K562 (cell line): ENCODE measurements around the gene TTC28. TPM values are rescaled to one million over a fixed set of nuclear protein-coding genes. Genes with fewer than 3 reads are reported as not detected.

Source experiments
- IRF2 ChIP-seq: sonication (generic); formaldehyde crosslinking; IDR thresholded peaks from 2 replicates; pipeline ENCODE4 v1.8.1; 2022; ENCODE audit warnings: mild to moderate bottlenecking, missing genetic modification reagents
- JUN ChIP-seq, 2 experiments: sonication (generic) in 1 of 2; formaldehyde crosslinking in 1 of 2; IDR thresholded peaks; 2 replicates each; pipeline versions ENCODE4 v1.6.1 to v1.8.0; 2012 to 2022; ENCODE audit warnings: borderline replicate concordance in 2 of 2, mild to moderate bottlenecking in 2 of 2, improper control_type of control experiment in 1 of 2, low read depth in 1 of 2, low read length in 1 of 2, missing genetic modification reagents in 1 of 2
- ZFPM2 ChIP-seq: fragments of 250-450 bp; sonication (Bioruptor Pico); IDR thresholded peaks from 2 replicates; pipeline ENCODE4 v1.5.1; 2022; ENCODE audit warnings: mild to moderate bottlenecking
- ZNF354B ChIP-seq: fragments of 250-450 bp; sonication (Bioruptor Pico); IDR thresholded peaks from 2 replicates; pipeline ENCODE4 v1.4.0; 2020
- ZNF644 ChIP-seq: fragments of 200-800 bp; sonication (Bioruptor generic); IDR thresholded peaks from 2 replicates; pipeline ENCODE4 v1.6.1; 2016; ENCODE audit warnings: low read depth, missing genetic modification characterization, missing compliant biosample characterization
- polyA plus RNA-seq, 8 experiments: library from polyadenylated mRNA; depleted of rRNA in 4 of 8; stranded (reverse) in 5 of 8; unstranded in 3 of 8; fragments of >200 nt; fragmentation: Nextera tagmentation in 2 of 8; fragmentation: Illumina TruSeq in 1 of 8; extraction: Ambion mirVana in 2 of 8; extraction: Trizol in 1 of 8; gene quantifications; 2 replicates each; pipeline versions ENCODE4 v1.2.1 to v1.2.3, GENCODE V29; 2011 to 2014; ENCODE audit warnings: inconsistent platforms in 1 of 8, missing spikeins in 1 of 8
- total RNA-seq, 7 experiments: library from RNA; depleted of rRNA in 6 of 7; stranded (reverse); fragments of >200 nt in 6 of 7; fragmentation: Illumina TruSeq in 2 of 7; extraction: Trizol in 2 of 7; gene quantifications; 2 replicates each; pipeline versions ENCODE4 v1.2.1 to v1.2.3, GENCODE V29; 2011 to 2021; ENCODE audit warnings: low replicate concordance in 1 of 7
- TF ChIP-seq, protein P1 (sequence below): IDR thresholded peaks from 2 replicates; pipeline ENCODE4 v1.6.1; 2014; ENCODE audit warnings: antibody characterized with exemption
- TF ChIP-seq, protein P2 (sequence below), 2 experiments: IDR thresholded peaks; 2 replicates each; pipeline ENCODE4 v1.6.1; 2011; ENCODE audit warnings: borderline replicate concordance in 1 of 2, control low read depth in 1 of 2, low read depth in 1 of 2, low read length in 1 of 2, mild to moderate bottlenecking in 1 of 2, mixed read lengths in 1 of 2, moderate library complexity in 1 of 2; ENCODE audit not compliant: insufficient read depth in 1 of 2, insufficient read length in 1 of 2, poor library complexity in 1 of 2, severe bottlenecking in 1 of 2; ENCODE audit errors: extremely low read depth in 1 of 2

The TTC28 gene
- total and polyA plus RNA-seq, 9 of the 15 experiments (the other 6 are each of a cell fraction or from before 2014, with no cell fraction given), result 0.22 to 10.7 (median 3.1) TPM

GRCh38 chr22:28154861-28155260 lies 524.8 kb downstream of the TTC28 start (continued):
- TF ChIP-seq, protein P1, sequence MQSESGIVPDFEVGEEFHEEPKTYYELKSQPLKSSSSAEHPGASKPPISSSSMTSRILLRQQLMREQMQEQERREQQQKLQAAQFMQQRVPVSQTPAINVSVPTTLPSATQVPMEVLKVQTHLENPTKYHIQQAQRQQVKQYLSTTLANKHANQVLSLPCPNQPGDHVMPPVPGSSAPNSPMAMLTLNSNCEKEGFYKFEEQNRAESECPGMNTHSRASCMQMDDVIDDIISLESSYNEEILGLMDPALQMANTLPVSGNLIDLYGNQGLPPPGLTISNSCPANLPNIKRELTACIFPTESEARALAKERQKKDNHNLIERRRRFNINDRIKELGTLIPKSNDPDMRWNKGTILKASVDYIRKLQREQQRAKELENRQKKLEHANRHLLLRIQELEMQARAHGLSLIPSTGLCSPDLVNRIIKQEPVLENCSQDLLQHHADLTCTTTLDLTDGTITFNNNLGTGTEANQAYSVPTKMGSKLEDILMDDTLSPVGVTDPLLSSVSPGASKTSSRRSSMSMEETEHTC, result no peak
- TF ChIP-seq ZFPM2 (no peak), ZNF354B (CRISPR knock-in tag) (no peak), IRF2 (CRISPR knock-in tag) (no peak), ZNF644 (tag) (no peak), JUN (IDR thresholded peaks at IDR 0.05; ENCODE audit: borderline replicate concordance, low read depth, low read length) (no peak), JUN (CRISPR knock-in tag; IDR thresholded peaks at IDR 0.05; ENCODE audit: borderline replicate concordance) (no peak)
- TF ChIP-seq, protein P2, sequence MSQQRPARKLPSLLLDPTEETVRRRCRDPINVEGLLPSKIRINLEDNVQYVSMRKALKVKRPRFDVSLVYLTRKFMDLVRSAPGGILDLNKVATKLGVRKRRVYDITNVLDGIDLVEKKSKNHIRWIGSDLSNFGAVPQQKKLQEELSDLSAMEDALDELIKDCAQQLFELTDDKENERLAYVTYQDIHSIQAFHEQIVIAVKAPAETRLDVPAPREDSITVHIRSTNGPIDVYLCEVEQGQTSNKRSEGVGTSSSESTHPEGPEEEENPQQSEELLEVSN (IDR thresholded peaks at IDR 0.05; ENCODE audit: borderline replicate concordance in 1 of 2, extremely low read depth in 1 of 2, insufficient read depth in 1 of 2, insufficient read length in 1 of 2, low read depth in 1 of 2, low read length in 1 of 2, poor library complexity in 1 of 2, severe bottlenecking in 1 of 2), result no peak
